Endometrial microvascular endothelial cells (primary cell): ENCODE results near the gene ANAPC2. TPM values are rescaled to one million over a fixed set of nuclear protein-coding genes. Genes with fewer than 3 reads are reported as not detected.

Experiments
- in situ Hi-C: cut with HindIII; loops from 2 replicates; pipeline ENCODE4 v1.10.0; 2017; ENCODE audit warnings: low sequenced_read_pairs, low pct_unique_long_range_greater_than_20kb; ENCODE audit errors: inconsistent ontology term
- total RNA-seq: library from RNA; depleted of rRNA; stranded (reverse); fragments of >200 nt; gene quantifications from one replicate; pipeline ENCODE4 v1.2.3, GENCODE V29; 2015; ENCODE audit errors: inconsistent ontology term

ANAPC2 gene
- total RNA-seq, 1 donor from 2014 or later: 14.9 TPM

- in situ Hi-C loops: loop anchor here (25.0 kb wide), 1 partner anchor 232 kb away; the partner anchor contains the start of genes C8G and FBXW5
These were observed 19.2 kb downstream of the ANAPC2 start for GRCh38 chr9:137168904-137169856.

- in situ Hi-C loops: loop anchor here (25.0 kb wide), 1 partner anchor 231 kb away; the partner anchor contains the start of genes C8G and FBXW5
These were observed 19.8 kb downstream of the ANAPC2 start for GRCh38 chr9:137168573-137168903.

- in situ Hi-C loops: loop anchor here (25.0 kb wide), 1 partner anchor 231 kb away; the partner anchor contains the start of genes C8G and FBXW5
These were observed 20.4 kb downstream of the ANAPC2 start for GRCh38 chr9:137167747-137168572.

- in situ Hi-C loops: loop anchor here (25.0 kb wide), 1 partner anchor 230 kb away; the partner anchor contains the start of genes C8G and FBXW5
These were observed 21.0 kb downstream of the ANAPC2 start for GRCh38 chr9:137167277-137167746.

GRCh38 chr9:137166380-137167229, 21.8 kb downstream of the ANAPC2 start:
- in situ Hi-C loops: loop anchor here (25.0 kb wide), 1 partner anchor 229 kb away; the partner anchor contains the start of genes C8G and FBXW5

GRCh38 chr9:137165250-137165836, 23.0 kb downstream of the ANAPC2 start:
- in situ Hi-C loops: loop anchor here (25.0 kb wide), 1 partner anchor 228 kb away; the partner anchor contains the start of genes C8G and FBXW5

GRCh38 chr9:137164370-137165249, 23.8 kb downstream of the ANAPC2 start:
- in situ Hi-C loops: loop anchor here (25.0 kb wide), 1 partner anchor 227 kb away; the partner anchor contains the start of genes C8G and FBXW5

GRCh38 chr9:137163805-137164204, 24.6 kb downstream of the ANAPC2 start:
- in situ Hi-C loops: loop anchor here (25.0 kb wide), 1 partner anchor 227 kb away; the partner anchor contains the start of genes C8G and FBXW5

GRCh38 chr9:137163365-137163715, 25.0 kb downstream of the ANAPC2 start:
- in situ Hi-C loops: loop anchor here (25.0 kb wide), 1 partner anchor 226 kb away; the partner anchor contains the start of genes C8G and FBXW5

GRCh38 chr9:137162505-137163364, 25.6 kb downstream of the ANAPC2 start:
- in situ Hi-C loops: loop anchor here (25.0 kb wide), 1 partner anchor 225 kb away; the partner anchor contains the start of genes C8G and FBXW5

- in situ Hi-C loops: loop anchor here (25.0 kb wide), 1 partner anchor 225 kb away; the partner anchor contains the start of genes C8G and FBXW5
These were observed 26.5 kb downstream of the ANAPC2 start for GRCh38 chr9:137161558-137162486.

GRCh38 chr9:137160716-137161557, 27.4 kb downstream of the ANAPC2 start:
- in situ Hi-C loops: loop anchor here (25.0 kb wide), 1 partner anchor 224 kb away; the partner anchor contains the start of genes C8G and FBXW5

- in situ Hi-C loops: loop anchor here (25.0 kb wide), 1 partner anchor 223 kb away; the partner anchor contains the start of genes C8G and FBXW5
These were observed 28.3 kb downstream of the ANAPC2 start for GRCh38 chr9:137160054-137160425.
